ENCODE measurements around the gene CHRNA3.

CHRNA3 gene

DNA sequence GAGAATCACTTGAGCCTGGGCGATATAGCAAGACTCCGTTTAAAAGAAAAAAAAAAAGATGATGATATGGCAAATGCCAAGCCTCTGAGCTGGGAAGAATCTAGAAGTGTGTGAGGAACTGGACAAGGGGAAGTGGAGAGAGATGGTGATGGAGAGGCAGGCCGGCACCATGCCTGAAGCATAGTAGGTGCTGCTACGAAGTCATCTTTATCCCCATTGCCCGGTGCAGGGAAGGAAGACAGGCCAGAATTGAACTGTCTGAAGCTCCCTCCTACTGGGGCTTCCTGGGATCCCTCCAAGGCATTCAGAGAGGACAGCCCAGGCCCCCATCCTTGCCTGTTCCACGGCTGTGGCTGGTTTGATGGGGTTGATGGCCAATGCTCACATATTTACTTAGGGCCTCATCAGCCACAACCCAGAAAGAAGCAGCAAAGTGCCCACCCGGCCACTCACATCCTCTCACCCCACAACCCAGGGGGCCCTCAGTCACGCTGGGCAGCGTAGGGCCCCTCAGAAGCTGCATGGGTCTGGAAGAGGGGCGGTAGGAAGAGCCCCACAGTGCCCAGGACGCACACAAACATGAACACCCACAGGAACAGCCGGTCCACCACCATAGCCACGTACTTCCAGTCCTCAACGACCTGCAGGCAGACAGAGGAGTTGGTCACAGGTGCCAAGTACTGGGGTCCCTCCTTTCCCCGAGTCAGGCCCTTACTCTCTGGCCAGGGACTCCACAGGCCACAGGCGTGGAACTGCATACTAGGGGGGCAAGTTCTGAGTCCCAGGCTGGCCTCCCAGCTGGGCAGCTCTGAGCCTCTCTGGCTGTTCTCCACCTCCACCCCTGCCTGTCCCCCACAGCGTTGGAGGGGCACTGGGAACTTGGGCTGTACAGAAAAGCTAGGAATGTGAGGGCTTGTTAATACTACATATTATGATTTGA, 4.1 kb upstream of the CHRNA3 start:
- no peak overlapping the region for H3K4me3 ChIP-seq (ENCODE audit: low read length)
- no peak for DNase-seq (ENCODE audit: low read depth)
- TF ChIP-seq, protein P1, sequence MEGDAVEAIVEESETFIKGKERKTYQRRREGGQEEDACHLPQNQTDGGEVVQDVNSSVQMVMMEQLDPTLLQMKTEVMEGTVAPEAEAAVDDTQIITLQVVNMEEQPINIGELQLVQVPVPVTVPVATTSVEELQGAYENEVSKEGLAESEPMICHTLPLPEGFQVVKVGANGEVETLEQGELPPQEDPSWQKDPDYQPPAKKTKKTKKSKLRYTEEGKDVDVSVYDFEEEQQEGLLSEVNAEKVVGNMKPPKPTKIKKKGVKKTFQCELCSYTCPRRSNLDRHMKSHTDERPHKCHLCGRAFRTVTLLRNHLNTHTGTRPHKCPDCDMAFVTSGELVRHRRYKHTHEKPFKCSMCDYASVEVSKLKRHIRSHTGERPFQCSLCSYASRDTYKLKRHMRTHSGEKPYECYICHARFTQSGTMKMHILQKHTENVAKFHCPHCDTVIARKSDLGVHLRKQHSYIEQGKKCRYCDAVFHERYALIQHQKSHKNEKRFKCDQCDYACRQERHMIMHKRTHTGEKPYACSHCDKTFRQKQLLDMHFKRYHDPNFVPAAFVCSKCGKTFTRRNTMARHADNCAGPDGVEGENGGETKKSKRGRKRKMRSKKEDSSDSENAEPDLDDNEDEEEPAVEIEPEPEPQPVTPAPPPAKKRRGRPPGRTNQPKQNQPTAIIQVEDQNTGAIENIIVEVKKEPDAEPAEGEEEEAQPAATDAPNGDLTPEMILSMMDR (conservative IDR thresholded peaks at IDR 0.05; ENCODE audit: low read depth, low read length), result no peak

DNA sequence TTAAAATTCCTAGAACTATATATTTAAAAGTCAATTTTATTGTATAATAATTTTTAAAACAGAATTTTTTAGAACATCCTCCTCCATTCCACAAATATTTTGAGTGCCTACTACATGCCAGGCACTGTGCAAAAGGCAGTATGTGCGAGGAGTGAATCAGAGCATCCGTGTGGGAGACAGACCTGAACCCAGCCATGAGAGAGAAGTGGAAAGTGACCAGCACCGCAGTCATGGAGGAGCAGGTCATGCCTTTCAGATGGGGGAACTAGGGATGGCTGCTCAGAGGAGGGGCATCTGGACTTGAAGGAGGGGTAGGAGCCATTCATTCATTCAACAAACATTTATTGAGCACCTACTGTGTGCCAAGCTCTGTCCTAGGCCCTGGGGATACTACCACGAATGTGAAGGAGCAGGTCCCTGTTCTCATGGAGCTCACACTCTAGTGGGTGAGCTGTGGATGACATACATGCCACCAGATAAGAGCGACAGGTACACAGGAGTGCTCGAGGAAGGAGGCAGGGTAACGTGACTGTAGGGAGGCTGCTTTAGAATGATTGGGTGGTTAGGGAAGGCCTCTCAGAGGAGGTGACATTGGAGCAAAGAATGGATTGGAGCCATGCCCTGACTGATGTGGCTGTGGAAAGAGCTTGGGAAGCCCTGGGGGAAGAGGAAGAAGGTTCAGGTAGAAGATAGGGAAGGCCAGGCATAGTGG, 3.1 kb upstream of the CHRNA3 start:
- no peak for DNase-seq (ENCODE audit: low read depth)
- no peak overlapping the region for H3K4me3 ChIP-seq (ENCODE audit: low read length)
- TF ChIP-seq, protein P1 (conservative IDR thresholded peaks at IDR 0.05; ENCODE audit: low read depth, low read length), result no peak

DNA sequence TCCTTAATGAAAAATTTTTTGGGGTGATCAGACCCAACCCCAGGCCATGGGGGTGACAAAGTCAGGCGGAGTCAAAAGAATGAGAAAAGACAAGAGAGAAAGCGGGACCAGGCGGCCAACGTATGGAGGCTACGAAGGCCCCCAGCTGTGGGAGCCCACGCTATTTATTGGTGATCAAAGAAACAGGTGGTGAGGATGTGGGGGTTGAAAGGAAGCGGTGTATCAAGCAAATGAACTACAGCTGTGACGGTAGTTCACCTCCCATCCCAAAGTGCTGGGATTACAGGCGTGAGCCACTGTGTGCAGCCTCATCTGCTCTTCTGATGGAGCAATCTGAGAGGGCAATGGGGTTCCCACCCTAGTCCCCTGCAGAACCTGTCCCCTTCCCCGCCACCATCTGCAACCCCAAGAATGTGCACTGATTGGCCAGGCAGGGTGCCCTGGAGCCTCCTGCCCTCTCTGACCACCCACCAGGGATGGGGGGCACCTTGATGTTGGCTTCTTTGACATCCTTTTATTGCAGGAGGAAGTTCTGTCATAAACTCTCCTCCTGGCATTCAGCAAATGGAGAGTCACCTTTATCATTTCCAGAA, 1.1 kb upstream of the CHRNA3 start:
- no peak for DNase-seq (ENCODE audit: low read depth)
- TF ChIP-seq, protein P1 (conservative IDR thresholded peaks at IDR 0.05; ENCODE audit: low read depth, low read length), result no peak
- no peak overlapping the region for H3K4me3 ChIP-seq (ENCODE audit: low read length)

DNA sequence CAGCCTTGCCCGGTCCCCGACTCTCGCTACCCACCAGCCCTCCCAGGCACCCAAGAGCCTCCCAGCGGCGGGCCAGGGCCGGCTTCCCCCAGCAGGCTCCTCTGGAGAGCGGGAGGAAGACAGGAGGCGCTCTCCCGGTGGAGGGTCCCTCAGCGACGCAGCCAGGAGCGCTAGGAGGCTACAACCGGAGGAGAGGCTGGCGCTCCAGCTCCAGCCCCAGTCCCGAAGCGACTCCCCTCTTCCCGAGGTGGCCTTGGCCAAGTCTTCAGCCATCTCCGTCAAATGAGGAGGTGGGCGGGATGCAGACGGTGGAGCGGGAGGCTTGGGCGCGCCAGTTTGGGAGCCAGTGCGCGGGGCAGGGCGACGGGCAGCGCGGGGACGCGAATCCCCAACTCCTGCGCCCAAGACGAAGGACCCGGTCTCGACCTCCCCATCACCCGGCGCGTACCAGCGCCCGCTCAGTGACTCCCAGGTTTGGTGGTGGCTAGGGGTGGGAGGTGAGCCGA, 722 bp downstream of the CHRNA3 start:
- DNase-seq (ENCODE audit: low read depth), result no peak
- TF ChIP-seq, protein P1 (conservative IDR thresholded peaks at IDR 0.05; ENCODE audit: low read depth, low read length), result peak; percentile 63
- peak overlapping the region; percentile 48 for H3K4me3 ChIP-seq (ENCODE audit: low read length)

DNA sequence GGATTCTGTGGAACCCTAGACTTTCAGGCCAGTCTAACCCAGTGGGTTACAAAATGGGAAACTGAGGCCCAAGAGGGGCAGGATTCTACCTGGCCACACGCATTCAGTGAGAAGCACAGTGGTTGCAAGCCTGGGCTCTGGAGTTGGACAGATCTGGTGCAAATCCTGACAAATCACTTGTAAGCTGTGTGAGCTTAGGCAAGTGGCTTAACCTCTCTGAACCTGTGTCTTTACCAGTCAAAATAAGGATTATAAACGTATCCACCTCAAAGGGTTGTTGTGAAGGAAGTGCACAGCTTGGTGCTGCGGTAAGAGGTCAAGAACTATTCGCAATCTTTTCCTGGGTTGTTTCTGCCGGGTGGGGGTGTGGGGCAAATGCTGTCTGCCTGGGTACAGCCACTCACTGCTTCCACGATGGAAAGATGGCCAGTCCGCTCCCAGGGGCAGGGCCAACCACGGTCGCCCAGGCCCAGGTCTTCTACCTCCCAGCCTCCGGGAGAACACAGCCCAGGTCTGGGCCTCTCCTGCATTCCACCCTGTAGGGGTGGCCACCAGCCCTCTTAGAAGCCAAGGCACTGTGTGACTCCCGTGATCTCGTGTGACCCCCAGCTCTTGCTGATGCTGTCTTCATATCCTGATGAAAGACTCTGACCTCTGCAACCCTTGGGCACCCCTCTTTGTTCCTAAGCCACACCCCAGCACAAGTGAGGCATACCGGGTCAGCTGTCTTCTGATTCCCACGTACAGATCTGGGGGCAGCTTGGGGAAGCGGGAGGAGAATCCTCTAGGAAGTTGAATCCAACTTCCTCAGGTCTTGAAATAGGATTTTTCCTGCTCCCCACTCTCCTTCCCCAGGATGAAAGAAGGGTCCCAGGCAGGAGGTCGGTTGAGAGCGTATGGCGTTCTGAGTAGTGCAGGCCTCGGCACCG, 1.5 kb downstream of the CHRNA3 start:
- peak overlapping the region; percentile 48 for H3K4me3 ChIP-seq (ENCODE audit: low read length)
- no peak for DNase-seq (ENCODE audit: low read depth)
- TF ChIP-seq, protein P1 (conservative IDR thresholded peaks at IDR 0.05; ENCODE audit: low read depth, low read length), result no peak

DNA sequence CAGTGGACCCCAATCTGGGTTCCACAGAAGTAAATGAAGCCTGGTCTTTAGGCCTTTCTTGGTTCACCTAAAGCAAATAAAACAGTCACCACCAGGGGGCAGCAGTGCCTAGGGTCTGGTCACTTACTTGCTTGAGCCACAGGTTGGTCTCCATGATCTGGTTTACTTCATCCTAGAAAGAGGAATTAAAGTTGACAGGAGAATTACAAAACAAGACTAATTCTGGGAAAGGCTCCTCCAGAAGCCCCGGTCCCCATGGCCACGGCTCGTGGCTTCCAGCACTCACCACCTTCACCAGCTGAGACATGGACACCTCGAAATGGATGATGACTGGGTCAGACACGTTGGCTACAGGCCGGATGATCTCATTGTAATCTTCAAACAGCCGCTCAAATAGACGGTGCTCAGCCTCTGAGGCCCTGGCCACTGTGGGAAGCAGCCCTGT, 2.3 kb downstream of the CHRNA3 start:
- H3K4me3 ChIP-seq (ENCODE audit: low read length), result no peak overlapping the region
- TF ChIP-seq, protein P1 (conservative IDR thresholded peaks at IDR 0.05; ENCODE audit: low read depth, low read length), result peak; percentile 82
- peak; percentile 80 for DNase-seq (ENCODE audit: low read depth)

Data from retinal pigment epithelial cell (primary cell).